ENCODE measurements around the gene GPR157.

The GPR157 gene

DNA sequence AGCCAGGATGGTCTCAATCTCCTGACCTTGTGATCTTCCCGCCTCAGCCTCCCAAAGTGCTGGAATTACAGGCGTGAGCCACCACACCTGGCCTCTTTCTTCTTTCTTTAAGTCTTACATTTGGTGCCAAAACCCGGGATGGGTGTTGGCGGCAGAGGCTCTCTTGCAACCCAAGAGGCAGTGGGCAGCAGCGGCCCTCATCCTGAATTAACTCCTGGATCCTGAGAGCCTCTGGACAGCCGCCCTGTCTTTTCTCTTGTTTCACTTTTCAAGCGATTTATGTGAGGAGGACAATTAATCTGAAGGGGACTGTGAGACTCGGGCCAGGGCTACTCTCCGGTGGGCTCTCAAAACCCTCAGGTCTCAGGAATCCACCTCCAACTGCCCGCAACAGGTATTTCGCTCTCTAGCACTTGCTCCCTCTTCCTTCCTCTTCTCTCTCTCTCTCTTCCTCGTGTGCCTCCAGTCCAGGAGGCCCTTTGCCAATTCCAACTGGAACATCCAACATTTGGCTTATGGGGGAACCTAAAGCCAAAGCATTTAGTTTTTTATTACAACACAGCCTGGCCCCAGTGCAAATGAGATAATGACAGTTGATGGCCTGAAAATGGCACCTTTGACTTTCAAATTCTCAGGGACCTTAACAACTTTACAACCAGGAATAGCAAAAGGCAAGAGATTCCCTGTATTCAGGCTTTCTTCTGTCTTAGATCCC lies 41.3 kb downstream of the GPR157 start:
- DNase-seq (ENCODE audit: low read depth in 2 of 2): no peak

DNA sequence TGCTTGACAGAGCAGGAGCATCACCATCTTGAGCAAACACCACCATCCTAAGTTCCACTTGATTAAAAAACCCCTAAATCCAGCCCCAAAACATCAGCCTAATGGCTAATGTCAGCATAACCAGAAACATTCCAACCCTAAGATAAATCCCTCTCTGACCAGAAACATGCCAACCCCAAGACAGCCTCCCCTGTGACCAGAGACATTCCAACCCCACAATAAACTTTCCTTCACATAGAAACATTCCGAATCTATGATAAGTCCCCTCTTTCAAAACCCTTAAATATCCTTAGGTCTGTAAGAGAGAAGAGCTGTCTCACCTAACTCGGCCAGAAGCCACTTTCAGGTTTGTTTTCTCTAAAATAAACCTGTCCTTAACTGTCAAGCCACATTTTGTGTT lies 42.1 kb downstream of the GPR157 start:
- no peak for DNase-seq (ENCODE audit: low read depth in 2 of 2)

DNA sequence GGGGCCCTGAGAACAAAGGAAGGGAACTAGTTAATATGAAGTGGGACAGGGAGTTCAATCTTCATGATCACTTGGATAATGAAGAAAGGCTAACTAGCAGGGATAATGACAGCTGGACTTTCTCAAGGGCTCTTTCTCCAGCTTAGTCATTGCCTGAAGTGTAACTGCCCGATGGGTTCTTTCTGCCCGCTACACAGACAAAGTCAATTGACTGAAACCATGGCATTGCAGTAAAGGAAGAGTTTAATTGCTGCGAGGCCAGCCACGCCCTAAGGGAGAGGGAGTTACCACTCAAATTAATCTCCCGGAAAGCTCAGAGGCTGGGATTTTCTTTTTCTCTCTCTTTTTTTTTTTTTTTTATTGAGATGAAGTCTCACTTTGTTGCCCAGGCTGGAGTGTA lies 42.9 kb downstream of the GPR157 start:
- DNase-seq (ENCODE audit: low read depth in 2 of 2): no peak

DNA sequence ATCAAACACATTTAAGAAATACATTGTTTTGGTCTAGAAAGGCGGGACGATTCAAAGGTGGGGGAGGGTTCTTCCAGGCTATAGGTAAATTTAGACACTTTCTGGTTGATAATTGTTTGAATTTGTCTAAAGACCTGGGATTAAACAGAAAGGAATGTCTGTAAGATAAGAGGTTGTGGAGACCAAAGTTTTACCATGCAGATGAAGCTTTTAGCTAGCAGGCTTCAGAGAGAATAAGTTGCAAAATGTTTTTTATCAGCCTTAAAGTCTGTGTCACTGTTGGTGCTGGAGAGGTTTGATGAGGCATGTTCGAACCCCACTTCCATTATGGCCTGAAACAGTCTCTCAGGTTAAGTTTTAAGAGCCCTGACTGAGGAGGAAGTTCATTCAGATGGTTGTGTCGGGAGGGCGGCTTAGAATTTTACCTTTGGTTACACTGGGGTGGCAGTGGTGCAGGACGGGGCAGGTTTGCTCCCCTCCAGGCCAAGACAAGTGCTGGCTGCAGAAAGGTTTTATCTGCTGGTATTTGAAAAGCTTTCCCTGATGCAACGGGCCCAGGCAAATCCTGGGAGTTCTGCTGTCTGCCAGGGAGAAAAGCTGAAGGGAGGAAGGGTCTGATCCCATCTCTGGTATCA lies 43.5 kb downstream of the GPR157 start:
- no peak for DNase-seq (ENCODE audit: low read depth in 2 of 2)

DNA sequence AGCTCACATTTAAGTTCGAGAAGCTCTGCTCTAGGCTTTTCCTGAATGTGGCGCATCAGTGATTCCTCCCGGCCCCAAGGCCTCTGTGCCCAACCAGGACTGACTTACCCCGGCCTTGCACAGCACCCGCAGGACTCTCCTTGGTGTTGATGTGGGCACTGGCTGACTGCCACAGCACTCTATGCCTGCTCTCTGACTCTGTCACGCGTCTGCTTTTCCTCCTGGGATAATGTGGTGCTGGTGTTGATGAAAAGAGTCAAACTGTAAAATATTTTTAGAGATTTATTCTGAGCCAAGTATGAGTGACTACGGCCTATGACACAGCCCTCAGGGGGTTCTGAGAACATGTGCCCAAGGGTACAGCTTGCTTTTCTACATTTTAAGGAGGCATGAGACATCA lies 44.0 kb downstream of the GPR157 start:
- DNase-seq (ENCODE audit: low read depth in 2 of 2): no peak

DNA sequence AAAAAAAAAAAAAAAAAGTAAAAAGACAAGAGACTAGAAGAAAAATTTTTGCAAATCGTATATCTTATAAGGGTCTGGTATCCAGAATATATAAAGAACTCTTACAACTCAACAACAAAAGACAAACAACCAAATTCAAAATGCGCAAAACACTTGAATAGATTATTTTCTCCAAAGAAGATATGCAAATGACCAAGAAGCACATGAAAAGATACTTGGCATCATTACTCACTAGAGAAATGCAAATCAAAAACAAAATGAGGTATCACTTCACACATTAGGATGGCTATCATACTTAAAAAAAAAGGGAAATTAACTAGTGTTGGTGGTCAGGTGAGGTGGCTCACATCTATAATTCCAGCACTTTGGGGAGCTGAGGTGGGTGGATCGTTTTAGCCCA lies 47.4 kb downstream of the GPR157 start:
- no peak for DNase-seq (ENCODE audit: low read depth in 2 of 2)

DNA sequence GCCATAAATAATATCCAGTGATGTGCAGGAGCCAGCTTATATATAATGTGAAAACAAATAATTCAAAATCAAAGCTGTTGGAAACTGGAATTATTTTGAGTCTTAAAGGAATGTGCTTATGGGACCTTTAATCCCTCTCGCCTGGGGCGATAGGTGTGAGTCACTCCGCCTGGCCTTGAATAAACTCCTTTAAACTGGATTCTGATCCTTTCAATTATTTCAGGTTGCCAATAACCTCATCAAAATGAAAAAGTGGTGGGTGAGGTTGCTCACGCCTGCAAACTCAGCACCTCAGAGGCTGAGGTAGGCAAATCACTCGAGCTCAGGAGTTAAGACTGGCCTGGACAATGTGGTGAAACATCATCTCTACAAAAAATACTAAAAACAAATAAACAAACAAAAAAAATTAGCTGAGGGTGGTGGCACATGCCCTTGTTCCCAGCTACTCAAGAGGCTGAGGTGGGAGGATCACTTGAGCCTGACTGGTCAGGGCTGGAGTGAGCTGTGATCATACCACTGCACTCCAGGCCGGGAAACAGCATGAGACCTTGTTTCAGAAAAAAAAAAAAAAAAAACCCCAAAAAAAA lies 48.1 kb downstream of the GPR157 start:
- no peak for DNase-seq (ENCODE audit: low read depth in 2 of 2)

DNA sequence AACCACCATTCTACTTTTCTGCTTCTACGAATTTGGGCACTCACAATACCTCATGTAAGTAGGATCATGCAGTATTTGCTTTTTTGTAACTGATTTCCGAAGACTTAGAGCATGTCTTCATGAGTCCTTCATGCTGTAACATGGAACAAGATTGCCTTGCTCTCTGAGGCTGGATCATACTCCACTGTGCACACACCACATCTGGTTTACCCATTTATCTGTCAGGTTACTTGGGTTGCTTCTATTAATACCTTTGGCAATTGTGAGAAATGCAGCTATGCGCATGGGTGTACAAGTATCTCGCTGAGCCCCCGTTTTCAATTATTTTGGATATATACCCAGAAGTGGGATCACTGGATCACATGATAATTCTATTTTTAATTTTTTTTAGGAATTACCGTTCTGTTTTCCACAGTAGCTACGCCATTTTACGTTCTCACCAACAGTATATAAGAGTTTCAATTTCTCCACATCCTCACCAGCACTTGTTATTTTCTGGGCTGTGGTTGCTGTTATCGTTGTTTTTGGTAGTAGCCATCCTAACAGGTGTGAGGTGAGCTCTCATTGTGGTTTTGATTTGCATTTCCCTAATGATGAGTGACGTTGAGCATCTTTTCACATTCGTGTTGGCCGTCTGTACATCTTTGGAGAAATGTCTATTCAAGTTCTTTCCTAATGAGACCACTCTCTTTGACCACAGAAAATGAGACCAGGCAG lies 48.8 kb downstream of the GPR157 start:
- no peak for DNase-seq (ENCODE audit: low read depth in 2 of 2)

DNA sequence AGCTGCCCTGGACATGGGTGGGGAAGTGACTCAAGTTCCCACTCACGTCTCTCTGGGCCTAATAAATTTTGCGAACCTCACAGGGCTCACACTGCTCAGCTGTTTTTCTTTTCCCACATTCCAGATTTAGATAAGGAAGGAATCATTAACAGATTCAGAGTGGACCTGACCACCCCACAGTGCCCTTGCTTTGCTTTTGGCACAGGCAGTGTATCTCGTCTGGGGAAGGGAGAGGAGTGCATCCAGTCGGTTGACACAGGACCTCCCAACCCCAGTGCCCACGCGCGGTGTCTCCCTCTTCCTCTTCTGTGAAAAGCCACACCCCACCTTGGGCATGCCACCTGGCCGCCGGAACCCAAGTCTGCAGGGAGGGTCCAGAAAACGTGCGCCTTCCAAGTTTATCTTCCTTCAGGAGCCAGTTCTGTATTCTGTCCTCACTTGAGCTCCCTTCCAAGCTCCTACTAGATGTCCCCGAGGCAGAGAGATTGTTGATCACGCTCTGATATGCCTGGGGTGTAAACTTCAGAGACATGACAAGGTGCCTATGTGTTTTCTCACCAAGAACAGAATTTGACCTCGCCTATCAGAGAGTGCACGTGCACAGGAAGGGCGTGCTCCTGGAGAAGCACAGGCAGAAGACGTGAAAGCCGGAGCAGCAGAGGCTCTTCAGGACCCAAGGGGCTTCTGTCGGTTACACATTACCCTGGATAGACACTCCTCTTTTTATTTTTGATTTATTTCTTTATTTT lies 50.0 kb downstream of the GPR157 start:
- no peak for DNase-seq (ENCODE audit: low read depth in 2 of 2)

DNA sequence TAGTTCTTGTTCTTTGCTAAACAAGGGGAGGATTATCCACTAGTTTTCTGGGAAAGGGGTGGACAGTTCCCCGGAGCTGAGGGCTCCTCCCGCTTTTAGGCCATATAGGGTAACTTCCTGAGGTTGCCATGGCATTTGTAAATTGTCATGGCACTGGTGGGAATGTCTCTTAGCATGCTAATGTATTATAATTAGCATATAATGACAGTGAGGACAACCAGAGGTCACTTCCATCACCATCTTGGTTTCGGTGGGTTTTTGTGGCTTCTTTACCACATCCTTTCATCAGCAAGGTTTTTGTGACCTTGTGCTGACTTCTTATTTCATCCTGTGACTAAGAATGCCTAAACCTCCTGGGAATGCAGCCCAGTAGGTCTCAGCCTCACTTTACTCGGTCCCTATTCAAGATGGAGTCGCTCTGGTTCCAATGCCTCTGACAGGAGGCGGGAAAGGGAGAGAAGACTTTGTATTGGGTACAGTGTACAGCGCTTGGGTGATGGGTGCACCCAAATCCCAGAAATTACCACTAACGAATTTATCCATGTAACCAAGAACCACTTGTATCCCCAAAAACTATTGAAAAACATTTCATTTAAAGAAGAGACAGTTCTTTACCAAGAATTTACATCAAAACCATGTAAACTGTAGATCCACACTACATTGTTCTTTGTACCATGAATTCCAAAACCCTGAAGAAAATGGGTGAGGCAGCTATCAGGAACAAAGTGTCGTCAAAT lies 50.7 kb downstream of the GPR157 start:
- no peak for DNase-seq (ENCODE audit: low read depth in 2 of 2)

DNA sequence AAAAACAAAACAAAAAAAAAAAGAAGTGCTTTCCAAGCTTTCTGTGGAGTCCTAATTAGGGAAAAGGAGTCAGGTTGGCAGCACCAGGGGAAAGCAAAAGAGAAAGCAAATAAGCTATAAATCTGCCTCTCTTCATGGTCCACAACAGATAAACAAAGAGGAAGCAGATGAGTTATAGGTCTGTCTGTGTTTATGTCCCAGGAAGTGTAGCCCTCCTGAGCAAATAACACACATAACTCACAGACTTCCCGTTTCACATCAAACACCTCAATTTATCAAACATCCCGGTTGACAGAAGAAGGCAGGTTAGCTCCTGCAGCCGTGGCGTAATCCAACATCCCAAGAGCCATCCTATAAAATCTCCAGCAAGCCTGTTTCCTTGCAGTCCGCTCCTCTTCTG lies 53.9 kb downstream of the GPR157 start:
- no peak for DNase-seq (ENCODE audit: low read depth in 2 of 2)

DNA sequence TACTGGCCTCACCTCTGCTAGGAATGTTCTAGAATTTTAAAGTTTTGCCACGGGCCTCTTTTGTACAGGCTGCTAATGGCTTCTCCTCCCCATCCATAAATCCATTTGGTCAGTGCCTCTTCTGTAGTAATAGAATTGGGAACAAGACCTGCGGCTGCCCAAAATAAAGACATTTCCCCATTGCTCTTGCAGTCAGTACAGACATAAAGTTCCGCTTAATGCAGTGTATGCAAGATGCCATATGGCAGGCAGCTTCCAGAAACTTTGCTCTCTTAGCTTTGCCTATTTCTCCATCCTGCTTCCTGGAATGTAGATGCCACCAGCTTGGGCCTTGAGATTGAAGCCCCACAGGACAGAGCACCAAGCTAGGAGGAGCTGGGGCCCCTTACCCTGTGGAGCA lies 55.8 kb downstream of the GPR157 start:
- DNase-seq (ENCODE audit: low read depth in 2 of 2): no peak

DNA sequence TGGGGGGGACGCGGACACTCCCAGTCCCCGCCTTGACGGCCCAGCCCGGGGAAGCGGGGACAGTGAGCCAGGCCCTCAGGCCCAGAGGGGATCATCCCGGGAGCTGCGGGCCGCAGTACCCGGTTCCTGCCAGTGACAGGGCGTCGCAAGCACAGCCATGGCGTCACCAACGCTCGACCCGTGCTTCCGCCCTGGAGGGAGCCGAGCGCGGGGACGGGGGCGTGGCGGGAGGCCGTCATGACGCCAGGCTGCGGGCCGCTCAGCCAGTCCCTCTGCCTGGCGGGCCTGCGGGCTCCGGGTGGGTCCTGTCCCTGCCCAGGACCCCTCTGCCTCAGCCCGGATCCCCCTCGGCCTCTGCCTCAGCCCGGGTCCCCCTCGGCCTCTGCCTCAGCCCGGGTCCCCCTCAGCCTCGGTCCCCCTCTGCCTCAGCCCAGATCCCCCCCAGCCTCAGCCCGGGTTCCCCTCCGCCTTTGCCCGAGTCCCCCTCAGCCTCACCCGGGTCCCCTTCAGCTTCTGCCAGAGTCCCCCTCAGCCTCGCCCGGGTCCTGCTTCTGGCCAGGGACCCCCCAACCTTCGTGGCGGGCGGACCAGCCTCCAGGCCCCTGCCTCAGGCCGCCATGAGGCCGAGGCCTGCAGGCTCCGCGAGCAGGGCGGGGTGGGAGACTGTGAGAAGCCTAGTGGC lies 57.2 kb downstream of the GPR157 start:
- DNase-seq (ENCODE audit: low read depth in 2 of 2): no peak

DNA sequence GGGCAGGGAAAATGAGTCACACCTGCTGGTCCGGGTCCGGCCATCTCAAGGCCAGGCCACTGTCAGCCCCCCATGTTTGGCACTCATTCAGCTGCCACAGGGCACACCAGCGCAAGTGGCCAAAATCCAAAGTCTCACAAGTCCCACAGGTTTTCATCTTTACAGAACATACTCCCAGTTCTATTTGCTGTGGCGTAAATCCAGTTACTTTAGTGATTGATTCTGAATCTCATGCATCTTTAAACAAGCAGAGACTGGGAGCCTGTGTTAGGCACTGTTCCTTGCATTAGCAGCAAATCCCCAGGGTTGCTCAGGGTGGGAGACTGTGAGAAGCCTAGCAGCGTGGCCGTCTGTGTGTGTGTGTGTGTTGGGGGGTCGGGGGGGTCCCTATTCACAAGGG lies 58.4 kb downstream of the GPR157 start:
- no peak for DNase-seq (ENCODE audit: low read depth in 2 of 2)

DNA sequence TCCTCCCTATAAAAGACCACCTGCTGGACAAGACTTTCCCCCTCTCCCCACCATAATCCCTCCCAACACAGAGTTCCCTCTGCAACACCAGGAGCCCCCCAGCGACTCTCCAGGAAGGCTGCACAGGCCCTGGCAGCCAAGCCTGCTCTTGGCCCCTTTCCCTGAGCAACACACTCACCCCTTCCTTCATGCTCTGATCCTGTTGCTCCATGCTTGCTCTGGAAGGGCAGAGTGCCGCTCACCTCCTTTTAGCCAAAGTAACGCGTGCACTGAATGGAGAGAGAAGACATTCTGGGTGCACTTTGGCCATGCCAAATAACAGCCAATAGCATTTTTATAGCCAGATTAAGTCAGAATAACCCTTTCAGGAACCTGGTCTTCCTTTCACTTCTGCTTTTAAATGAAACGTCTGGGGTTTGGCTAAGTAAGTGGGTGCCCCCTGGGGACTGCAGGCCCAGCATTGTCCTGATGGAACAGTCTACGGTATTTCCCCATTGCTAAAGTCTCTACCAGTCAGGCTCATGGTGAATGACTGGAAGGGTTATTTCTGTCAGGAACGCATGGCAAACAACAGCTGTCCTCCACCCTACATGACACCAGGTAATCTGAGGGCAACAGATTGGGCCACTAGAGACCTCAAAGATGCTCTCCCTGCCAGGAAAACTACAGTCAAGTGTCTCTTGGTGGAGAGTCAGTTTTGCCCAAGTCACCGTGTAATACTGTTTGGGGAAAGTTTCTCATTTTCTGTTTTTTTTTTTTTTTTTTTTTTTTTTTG lies 59.4 kb downstream of the GPR157 start, which contains the start of gene SLC2A5:
TSS of gene SLC2A5 (minus strand) at position 310 of the 775 bp plus-strand sequence. CDS start at position 211, 99 bp downstream.
- DNase-seq (ENCODE audit: low read depth in 2 of 2): no peak

DNA sequence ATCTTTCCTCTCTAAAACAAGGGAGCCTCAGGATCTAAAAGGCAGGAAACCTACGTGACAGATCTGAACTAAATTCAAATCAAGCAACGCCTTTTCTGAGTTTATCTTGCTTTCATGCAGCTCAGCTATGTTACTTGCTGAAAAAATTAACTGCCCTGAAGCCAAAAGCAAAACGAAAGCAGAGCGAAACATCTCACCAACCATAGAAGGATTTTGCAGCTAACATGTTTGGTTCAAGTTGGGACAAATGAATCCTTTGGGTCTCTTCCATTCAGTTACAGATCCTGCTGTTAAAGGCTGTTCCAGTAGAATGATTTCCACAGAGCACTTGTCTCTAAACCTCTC lies 59.9 kb downstream of the GPR157 start:
- no peak for DNase-seq (ENCODE audit: low read depth in 2 of 2)

DNA sequence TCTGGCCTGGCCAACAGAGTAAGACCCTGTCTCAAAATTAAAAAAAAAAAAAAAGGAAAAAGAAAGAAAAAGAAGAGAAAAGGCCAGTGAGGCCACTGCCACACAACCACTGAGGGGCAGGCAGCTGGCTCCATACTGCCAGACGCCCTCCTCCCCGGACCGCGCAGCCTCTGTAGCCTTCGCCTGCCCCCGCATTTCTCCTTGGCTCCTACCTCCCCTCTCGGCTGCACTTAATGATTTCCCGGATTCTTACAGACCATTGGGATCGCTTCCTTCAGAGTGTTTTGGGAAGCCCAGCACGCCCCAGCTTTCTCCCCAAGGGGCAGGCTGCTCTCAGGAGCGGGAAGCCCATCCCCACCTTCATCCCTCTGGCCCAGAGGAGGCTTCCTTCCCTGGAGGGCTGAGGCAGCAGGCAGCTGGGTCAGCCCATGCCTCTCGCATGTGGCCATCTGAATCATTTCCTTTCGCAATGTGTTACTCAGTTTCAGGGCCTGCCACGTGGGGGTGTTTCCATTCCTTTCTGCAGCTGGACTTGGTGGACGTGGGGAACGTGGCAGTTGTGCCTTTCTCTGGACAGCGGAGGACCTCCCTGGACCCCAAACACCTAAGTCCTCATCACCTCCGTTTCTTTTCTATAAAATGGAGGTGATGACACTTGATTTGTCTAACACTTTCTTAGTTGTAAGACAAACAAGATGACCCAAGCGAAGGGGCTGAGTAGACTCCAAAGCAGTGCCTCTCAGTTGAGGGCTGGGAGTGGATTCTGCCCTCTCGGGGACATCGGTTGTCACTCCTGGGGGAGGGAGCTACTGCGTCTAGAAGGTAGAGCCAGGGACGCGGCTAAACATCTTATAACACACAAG lies 61.7 kb downstream of the GPR157 start:
- peak; percentile 80 to 82 for DNase-seq (ENCODE audit: low read depth in 2 of 2)

DNA sequence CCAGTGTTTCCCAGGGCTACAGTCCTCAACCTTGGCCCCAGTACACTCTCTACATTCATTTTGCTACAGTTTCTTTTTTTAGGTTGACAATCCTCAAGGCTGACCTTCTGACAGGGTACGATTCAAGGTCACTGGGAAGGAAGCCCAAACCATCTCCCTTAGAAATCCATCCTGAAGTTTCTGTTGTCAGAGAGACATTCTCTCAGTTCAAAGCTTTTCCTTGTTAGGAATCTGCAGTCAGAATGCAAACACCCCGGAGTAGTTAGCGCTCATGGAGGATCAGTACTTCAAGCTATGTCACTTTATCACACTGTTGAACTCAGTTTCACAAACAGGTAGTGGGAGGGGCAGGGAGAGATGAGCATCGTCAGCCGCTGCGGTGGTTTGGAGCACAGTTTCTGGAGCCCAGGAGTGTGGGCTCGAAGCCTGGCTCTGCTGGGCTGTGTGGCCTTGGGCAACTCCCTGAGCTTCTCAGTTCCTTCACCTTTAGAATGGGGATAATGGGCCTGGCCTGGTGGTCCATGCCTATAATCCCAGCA lies 63.6 kb downstream of the GPR157 start:
- no peak for DNase-seq (ENCODE audit: low read depth in 2 of 2)

DNA sequence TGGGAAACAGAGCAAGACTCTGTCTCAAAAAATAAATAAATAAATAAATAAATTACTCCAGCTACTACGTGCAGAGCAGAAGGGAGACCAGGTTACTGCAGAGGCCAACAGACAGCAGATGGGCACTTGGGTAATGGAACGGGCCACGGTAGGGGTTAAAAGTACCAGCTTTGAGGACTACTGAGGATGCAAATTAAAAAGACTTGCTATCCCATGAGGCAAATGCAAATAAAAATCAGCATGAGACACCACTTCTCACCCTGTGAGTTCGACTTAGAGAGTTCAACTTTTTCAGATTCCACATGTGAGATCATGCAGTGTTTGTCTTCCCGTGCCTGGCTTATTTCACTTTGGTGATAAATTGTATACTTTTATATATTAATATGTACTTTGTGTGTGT lies 66.1 kb downstream of the GPR157 start:
- no peak for DNase-seq (ENCODE audit: low read depth in 2 of 2)
